Mucosa of descending colon (tissue), 3 donors: ENCODE data around the gene OBSCN. TPM values are rescaled to one million over a fixed set of nuclear protein-coding genes. Genes with fewer than 3 reads are reported as not detected.
A peak's percentile ranks its signal among the peaks of the same experiment; 100 is the strongest.

Experiments used
- ATAC-seq: fragments of 200-7000 bp; cut with Tn5 transposase; one replicate; pipeline ENCODE4 v1.9.1; 2020; ENCODE audit warnings: mild to moderate bottlenecking, moderate library complexity
- DNase-seq, 3 donors: peaks; one replicate each; pipeline ENCODE4 v3.0.0-alpha.2; 2020
- H3K36me3 ChIP-seq: fragments of 200-600 bp; one replicate; pipeline ENCODE4 v1.8.0; 2021; ENCODE audit warnings: low read depth, mild to moderate bottlenecking
- H3K4me1 ChIP-seq: fragments of 200-600 bp; one replicate; pipeline ENCODE4 v1.8.0; 2021; ENCODE audit warnings: low read depth, mild to moderate bottlenecking
- H3K4me3 ChIP-seq: fragments of 200-600 bp; one replicate; pipeline ENCODE4 v1.8.0; 2021; ENCODE audit warnings: mild to moderate bottlenecking
- H3K9me3 ChIP-seq: fragments of 200-600 bp; one replicate; pipeline ENCODE4 v1.8.0; 2021; ENCODE audit warnings: mild to moderate bottlenecking
- CTCF ChIP-seq: fragments of 200-600 bp; IDR thresholded peaks from one replicate; pipeline ENCODE4 v1.8.0; 2022; ENCODE audit warnings: antibody characterized with exemption, mild to moderate bottlenecking
- intact Hi-C, 2 donors: fragments of 100-400 bp; cut with DNase I in 1 of 2; cut with micrococcal nuclease in 1 of 2; formaldehyde crosslinking; loops; one replicate each; pipeline versions ENCODE4 v1.11.0 to v1.11.1; 2022; cut with DNase I, micrococcal nuclease
- total RNA-seq, 3 donors: library from RNA; stranded (reverse); fragmentation: NEBNext Ultra II Directional in 2 of 3; extraction: Animal tissue kit (Norgen Biotek cat#: 25700) in 2 of 3; gene quantifications; one replicate each; pipeline versions ENCODE4 v1.2.1 to v1.2.4, GENCODE V29; 2021 to 2023
- donor health status: DM: no; HTN: no; CAD: no; lungs with moderate emphysema.
- donor health status: DM: no; HTN: no; CAD: no.
- donor health status: DM: no; HTN: yes; CAD: no.

OBSCN gene
- total RNA-seq, 3 donors from 2014 or later, result 4.2 to 30.9 (median 7.5) TPM

- Histone ChIP-seq H3K36me3 (no peaks in the 10 kb centered on the region), H3K4me1 (no peaks in the 10 kb centered on the region), H3K9me3 (no peaks in the 10 kb centered on the region), H3K4me3 (no peak overlapping the region)
- peak in 1 of 3 donors; percentile 37 for DNase-seq
- TF ChIP-seq CTCF, result no peak
- ATAC-seq, result no peak
- intact Hi-C loops, result no loop called here
Measured at GRCh38 chr1:228358764-228359612, 151.1 kb downstream of the OBSCN start.

- DNase-seq (peak in 1 of 3 donors; percentile 39), ATAC-seq (no peak)
- no peak overlapping the region for H3K4me3 ChIP-seq
- TF ChIP-seq CTCF, result no peak
- H3K36me3 ChIP-seq, result no peaks in the 10 kb centered on the region
- intact Hi-C loops, result no loop called here
- H3K4me1 ChIP-seq, result no peaks in the 10 kb centered on the region
- H3K9me3 ChIP-seq, result no peaks in the 10 kb centered on the region
Measured at GRCh38 chr1:228359613-228360532, 152.0 kb downstream of the OBSCN start.

- no peaks in the 10 kb centered on the region for H3K36me3 ChIP-seq
- no peaks in the 10 kb centered on the region for H3K4me1 ChIP-seq
- no peak for TF ChIP-seq CTCF
- peak in 1 of 3 donors; percentile 44 for DNase-seq
- no peak for ATAC-seq
- H3K4me3 ChIP-seq, result no peak overlapping the region
- H3K9me3 ChIP-seq, result no peaks in the 10 kb centered on the region
- intact Hi-C loops, result no loop called here
Measured at GRCh38 chr1:228360533-228361313, 152.9 kb downstream of the OBSCN start.

- Histone ChIP-seq H3K4me1 (no peaks in the 10 kb centered on the region), H3K9me3 (no peaks in the 10 kb centered on the region), H3K36me3 (no peaks in the 10 kb centered on the region), H3K4me3 (no peak overlapping the region)
- TF ChIP-seq CTCF, result no peak
- intact Hi-C loops, result no loop called here
- peak in 1 of 3 donors; percentile 23 for DNase-seq
- ATAC-seq, result no peak
Measured at GRCh38 chr1:228361314-228362140, 153.7 kb downstream of the OBSCN start.
